ENCODE data around the gene PIK3CG. TPM values are rescaled to one million over a fixed set of nuclear protein-coding genes. Genes with fewer than 3 reads are reported as not detected.

PIK3CG gene
- polyA plus RNA-seq, 1 experiment = not detected

DNA sequence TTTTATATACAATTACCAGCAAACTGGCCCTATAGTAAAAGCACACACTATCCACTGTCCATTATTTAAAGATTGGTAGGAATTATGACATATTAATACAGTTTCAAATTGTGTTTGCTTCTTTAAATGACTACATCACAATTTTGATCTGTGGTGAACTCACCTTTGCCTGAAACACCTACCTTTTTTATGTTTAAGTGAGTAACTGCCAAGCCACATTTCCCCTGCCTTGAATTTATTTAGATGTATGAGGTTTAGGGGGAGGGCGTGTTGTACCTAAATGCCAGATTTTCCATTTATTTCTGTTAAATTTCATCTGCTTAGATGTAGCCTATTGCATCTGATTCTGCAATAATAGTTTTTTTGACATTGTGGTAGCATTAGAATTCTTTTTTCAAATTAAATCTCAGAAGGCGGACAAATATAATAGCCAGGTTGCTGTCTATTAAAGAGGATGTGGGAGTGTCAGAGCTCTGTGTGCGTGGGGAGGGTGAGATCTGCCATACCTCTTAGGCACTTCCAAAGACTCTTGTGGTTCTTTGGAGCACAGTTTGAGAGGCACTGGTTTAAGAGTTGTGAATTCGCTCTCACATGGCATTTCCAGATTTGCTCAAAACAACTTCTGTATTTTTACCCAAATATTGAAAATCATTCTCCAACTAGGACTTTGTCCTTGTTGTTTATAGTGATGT, 13.8 kb downstream of the PIK3CG start:
- H3K27me3 ChIP-seq (ENCODE audit: control insufficient read depth, insufficient read depth, low read length) = 0 out of 2 replicates have a peak, but pooled peaks cover 1% of the 10 kb centered on the region
- no peaks in the 10 kb centered on the region for H3K36me3 ChIP-seq (ENCODE audit: control insufficient read depth, insufficient read depth, low read length)
- CTCF ChIA-PET = no interaction called here
- H3K4me3 ChIP-seq (ENCODE audit: low read depth, low read length) = no peak overlapping the region
- TF ChIP-seq, protein P1, sequence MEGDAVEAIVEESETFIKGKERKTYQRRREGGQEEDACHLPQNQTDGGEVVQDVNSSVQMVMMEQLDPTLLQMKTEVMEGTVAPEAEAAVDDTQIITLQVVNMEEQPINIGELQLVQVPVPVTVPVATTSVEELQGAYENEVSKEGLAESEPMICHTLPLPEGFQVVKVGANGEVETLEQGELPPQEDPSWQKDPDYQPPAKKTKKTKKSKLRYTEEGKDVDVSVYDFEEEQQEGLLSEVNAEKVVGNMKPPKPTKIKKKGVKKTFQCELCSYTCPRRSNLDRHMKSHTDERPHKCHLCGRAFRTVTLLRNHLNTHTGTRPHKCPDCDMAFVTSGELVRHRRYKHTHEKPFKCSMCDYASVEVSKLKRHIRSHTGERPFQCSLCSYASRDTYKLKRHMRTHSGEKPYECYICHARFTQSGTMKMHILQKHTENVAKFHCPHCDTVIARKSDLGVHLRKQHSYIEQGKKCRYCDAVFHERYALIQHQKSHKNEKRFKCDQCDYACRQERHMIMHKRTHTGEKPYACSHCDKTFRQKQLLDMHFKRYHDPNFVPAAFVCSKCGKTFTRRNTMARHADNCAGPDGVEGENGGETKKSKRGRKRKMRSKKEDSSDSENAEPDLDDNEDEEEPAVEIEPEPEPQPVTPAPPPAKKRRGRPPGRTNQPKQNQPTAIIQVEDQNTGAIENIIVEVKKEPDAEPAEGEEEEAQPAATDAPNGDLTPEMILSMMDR (IDR thresholded peaks at IDR 0.05; ENCODE audit: insufficient read depth, low read depth, low read length) = no peak
- no peak for DNase-seq (ENCODE audit: low read depth)
- POLR2A ChIA-PET = no interaction called here

DNA sequence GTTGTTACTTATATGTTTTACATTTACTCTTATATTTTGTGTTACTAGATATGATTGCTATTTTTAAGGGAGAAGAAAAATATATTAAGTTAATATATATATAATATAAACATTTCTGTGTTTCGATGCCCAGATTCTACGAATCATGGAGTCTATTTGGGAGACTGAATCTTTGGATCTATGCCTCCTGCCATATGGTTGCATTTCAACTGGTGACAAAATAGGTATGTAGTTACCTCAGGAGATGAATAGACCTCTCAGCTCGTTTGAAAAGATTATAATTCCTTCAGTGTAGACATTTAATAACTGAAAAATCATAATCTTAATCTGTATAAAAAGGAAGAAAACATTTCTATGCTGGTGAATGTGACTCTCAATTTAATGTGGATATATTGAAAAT, 16.9 kb downstream of the PIK3CG start:
- no peak overlapping the region for H3K4me3 ChIP-seq (ENCODE audit: low read depth, low read length)
- TF ChIP-seq, protein P1 (IDR thresholded peaks at IDR 0.05; ENCODE audit: insufficient read depth, low read depth, low read length) = no peak
- H3K27me3 ChIP-seq (ENCODE audit: control insufficient read depth, insufficient read depth, low read length) = peaks cover 6% of the 10 kb centered on the region
- H3K36me3 ChIP-seq (ENCODE audit: control insufficient read depth, insufficient read depth, low read length) = no peaks in the 10 kb centered on the region
- POLR2A ChIA-PET = no interaction called here
- no peak for DNase-seq (ENCODE audit: low read depth)
- CTCF ChIA-PET = no interaction called here

DNA sequence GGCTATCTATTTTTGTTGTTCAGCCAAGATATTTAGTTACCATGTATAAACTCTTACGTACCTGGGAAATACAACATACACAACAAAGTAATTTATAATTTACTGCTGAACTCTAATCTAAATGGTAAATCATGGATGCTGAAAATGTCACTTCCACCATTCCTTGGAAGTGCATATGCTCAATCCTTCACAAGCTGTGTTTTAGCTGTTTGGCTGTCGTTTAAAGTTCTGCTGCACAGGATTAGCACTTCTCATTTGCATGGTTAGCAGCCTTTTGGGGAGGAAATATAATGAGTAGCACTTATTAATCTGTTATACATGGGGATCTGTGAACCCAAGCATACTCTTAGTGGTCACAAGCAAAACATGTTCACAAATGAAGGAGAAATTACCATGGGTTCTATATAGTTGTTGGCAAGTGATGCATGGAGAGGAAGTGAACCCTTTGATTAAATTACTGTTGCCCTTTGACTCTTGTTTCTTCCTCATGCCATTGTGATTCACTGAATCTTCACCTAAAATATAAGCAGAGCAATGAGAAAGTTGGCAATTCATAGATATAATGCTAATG, 18.5 kb downstream of the PIK3CG start:
- H3K4me3 ChIP-seq (ENCODE audit: low read depth, low read length) = no peak overlapping the region
- peaks cover 6% of the 10 kb centered on the region for H3K27me3 ChIP-seq (ENCODE audit: control insufficient read depth, insufficient read depth, low read length)
- no peaks in the 10 kb centered on the region for H3K36me3 ChIP-seq (ENCODE audit: control insufficient read depth, insufficient read depth, low read length)
- no peak for DNase-seq (ENCODE audit: low read depth)
- ChIA-PET POLR2A (no interaction called here), CTCF (interaction anchor here (1.6 kb wide), 1 partner anchor 11 kb away, joined by 3 read pairs; no protein-coding TSS in a partner anchor)
- TF ChIP-seq, protein P1 (IDR thresholded peaks at IDR 0.05; ENCODE audit: insufficient read depth, low read depth, low read length) = no peak

DNA sequence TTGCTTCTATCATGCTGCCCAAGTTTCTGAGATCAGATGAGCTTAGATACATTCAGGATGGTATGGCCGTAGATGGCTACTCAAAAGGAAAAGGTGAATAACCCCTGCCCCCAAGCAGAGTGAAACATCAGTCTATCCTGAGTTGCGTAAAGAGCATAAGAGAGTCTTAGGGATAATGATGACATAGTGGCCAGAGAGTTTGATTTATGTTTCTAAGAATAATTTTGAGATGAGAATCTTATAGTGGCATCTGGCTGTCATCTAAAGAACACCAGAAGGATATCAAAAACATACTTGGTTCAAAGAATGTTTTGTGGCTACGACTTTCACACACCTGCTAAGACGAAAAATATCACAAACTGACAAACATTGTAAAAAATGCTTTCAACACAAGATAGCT, 20.6 kb downstream of the PIK3CG start:
- ChIA-PET CTCF (no interaction called here), POLR2A (no interaction called here)
- peaks cover 6% of the 10 kb centered on the region for H3K27me3 ChIP-seq (ENCODE audit: control insufficient read depth, insufficient read depth, low read length)
- TF ChIP-seq, protein P1 (IDR thresholded peaks at IDR 0.05; ENCODE audit: insufficient read depth, low read depth, low read length) = no peak
- no peak overlapping the region for H3K4me3 ChIP-seq (ENCODE audit: low read depth, low read length)
- DNase-seq (ENCODE audit: low read depth) = no peak
- H3K36me3 ChIP-seq (ENCODE audit: control insufficient read depth, insufficient read depth, low read length) = no peaks in the 10 kb centered on the region

DNA sequence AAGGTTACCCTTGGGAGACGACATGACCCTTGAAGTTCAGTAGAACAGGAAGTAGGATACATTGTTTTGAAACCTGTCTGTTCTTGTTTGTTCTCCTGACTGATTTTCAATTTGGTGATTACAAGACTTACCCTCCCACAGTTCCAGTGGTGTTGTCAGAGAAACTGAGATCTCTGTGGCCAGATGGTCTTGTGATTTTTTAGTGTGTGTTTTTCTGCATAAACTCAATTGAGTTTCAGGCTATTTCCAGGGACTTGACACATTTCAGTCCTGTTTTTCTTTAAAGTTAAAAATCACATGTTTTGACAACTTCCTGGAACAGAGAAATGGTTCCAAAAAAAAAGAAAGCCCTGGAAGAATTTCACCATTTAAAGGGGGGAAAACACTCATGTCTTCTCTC, 22.3 kb downstream of the PIK3CG start:
- ChIA-PET CTCF (no interaction called here), POLR2A (no interaction called here)
- no peak for DNase-seq (ENCODE audit: low read depth)
- no peak overlapping the region for H3K4me3 ChIP-seq (ENCODE audit: low read depth, low read length)
- peaks cover 4% of the 10 kb centered on the region for H3K27me3 ChIP-seq (ENCODE audit: control insufficient read depth, insufficient read depth, low read length)
- H3K36me3 ChIP-seq (ENCODE audit: control insufficient read depth, insufficient read depth, low read length) = no peaks in the 10 kb centered on the region
- TF ChIP-seq, protein P1 (IDR thresholded peaks at IDR 0.05; ENCODE audit: insufficient read depth, low read depth, low read length) = no peak

Measured in BJ (cell line).